SK-N-SH treated with all-trans-retinoic acid at 6 μM for 48 hours (cell line): ENCODE results near the gene ZCCHC7.

Source experiments
- ATAC-seq: fragments of 200-7000 bp; cut with Tn5 transposase; 3 replicates; pipeline ENCODE4 v1.9.1; 2020; ENCODE audit warnings: mild to moderate bottlenecking, moderate library complexity
- ARNTL ChIP-seq: fragments of 450-650 bp; formaldehyde crosslinking; IDR thresholded peaks from 2 replicates; pipeline ENCODE4 v1.5.0; 2020; ENCODE audit warnings: low read depth, mild to moderate bottlenecking, moderate library complexity, borderline replicate concordance
- BACH2 ChIP-seq: fragments of 250-450 bp; sonication (Bioruptor Pico); IDR thresholded peaks from 2 replicates; pipeline ENCODE4 v1.9.0; 2021; ENCODE audit warnings: mild to moderate bottlenecking, borderline replicate concordance
- CSDC2 ChIP-seq: fragments of 250-450 bp; sonication (Bioruptor Pico); IDR thresholded peaks from 2 replicates; pipeline ENCODE4 v1.5.0; 2020; ENCODE audit warnings: mild to moderate bottlenecking, moderate library complexity
- ISL1 ChIP-seq: fragments of 250-450 bp; sonication (Bioruptor Pico); IDR thresholded peaks from 2 replicates; pipeline ENCODE4 v2.1.2; 2022; ENCODE audit warnings: mild to moderate bottlenecking, moderate library complexity
- OSR1 ChIP-seq: fragments of 250-450 bp; sonication (Bioruptor Pico); IDR thresholded peaks from 2 replicates; pipeline ENCODE4 v1.8.0; 2022; ENCODE audit warnings: moderate library complexity, mild to moderate bottlenecking, inconsistent platforms
- PPARA ChIP-seq: fragments of 250-450 bp; sonication (Bioruptor Pico); IDR thresholded peaks from 2 replicates; pipeline ENCODE4 v1.5.0; 2020; ENCODE audit warnings: mild to moderate bottlenecking, borderline replicate concordance
- RARB ChIP-seq: fragments of 250-450 bp; sonication (Bioruptor Pico); IDR thresholded peaks from 2 replicates; pipeline ENCODE4 v1.8.0; 2021; ENCODE audit warnings: mild to moderate bottlenecking, moderate library complexity
- SNAI2 ChIP-seq: fragments of 250-450 bp; sonication (Bioruptor Pico); IDR thresholded peaks from 2 replicates; pipeline ENCODE4 v1.5.0; 2020; ENCODE audit warnings: mild to moderate bottlenecking, moderate library complexity
- TCF4 ChIP-seq: fragments of 250-450 bp; sonication (Bioruptor Pico); IDR thresholded peaks from 2 replicates; pipeline ENCODE4 v1.8.0; 2021; ENCODE audit warnings: mild to moderate bottlenecking, moderate library complexity, borderline replicate concordance
- TOX ChIP-seq: fragments of 250-450 bp; sonication (Bioruptor Pico); IDR thresholded peaks from 2 replicates; pipeline ENCODE4 v1.8.0; 2021; ENCODE audit warnings: mild to moderate bottlenecking, moderate library complexity, borderline replicate concordance
- ZC3H10 ChIP-seq: fragments of 250-450 bp; sonication (Bioruptor Pico); IDR thresholded peaks from 2 replicates; pipeline ENCODE4 v1.5.1; 2021; ENCODE audit warnings: mild to moderate bottlenecking, moderate library complexity
- ZFP3 ChIP-seq: fragments of 250-450 bp; sonication (Bioruptor Pico); IDR thresholded peaks from 2 replicates; pipeline ENCODE4 v1.5.0; 2020; ENCODE audit warnings: mild to moderate bottlenecking, moderate library complexity
- ZNF565 ChIP-seq: fragments of 450-650 bp; formaldehyde crosslinking; conservative IDR thresholded peaks from 2 replicates; pipeline ENCODE4 v1.5.0; 2020; ENCODE audit warnings: low read depth, mild to moderate bottlenecking, moderate library complexity
- ZNF8 ChIP-seq: fragments of 450-650 bp; formaldehyde crosslinking; IDR thresholded peaks from 2 replicates; pipeline ENCODE4 v1.5.0; 2020; ENCODE audit warnings: mild to moderate bottlenecking, moderate library complexity
- TF ChIP-seq, protein P1 (sequence below): fragments of 250-450 bp; sonication (Bioruptor Pico); IDR thresholded peaks from 2 replicates; pipeline ENCODE4 v1.5.0; 2020; ENCODE audit warnings: mild to moderate bottlenecking, moderate library complexity
- TF ChIP-seq, protein P2 (sequence below): fragments of 250-450 bp; sonication (Bioruptor Pico); IDR thresholded peaks from 2 replicates; pipeline ENCODE4 v1.5.1; 2020; ENCODE audit warnings: low read depth, mild to moderate bottlenecking, moderate library complexity
- TF ChIP-seq, protein P3 (sequence below): fragments of 250-450 bp; sonication (Bioruptor Pico); IDR thresholded peaks from 2 replicates; pipeline ENCODE4 v1.5.1; 2021; ENCODE audit warnings: mild to moderate bottlenecking, moderate library complexity
- TF ChIP-seq, protein P4 (sequence below): fragments of 250-450 bp; sonication (Bioruptor Pico); IDR thresholded peaks from 2 replicates; pipeline ENCODE4 v1.8.0; 2021; ENCODE audit warnings: low read depth, mild to moderate bottlenecking, moderate library complexity, borderline replicate concordance
- TF ChIP-seq, protein P5 (sequence below): fragments of 250-450 bp; sonication (Bioruptor Pico); IDR thresholded peaks from 2 replicates; pipeline ENCODE4 v1.8.0; 2020; ENCODE audit warnings: mild to moderate bottlenecking, moderate library complexity, borderline replicate concordance

Gene ZCCHC7

DNA sequence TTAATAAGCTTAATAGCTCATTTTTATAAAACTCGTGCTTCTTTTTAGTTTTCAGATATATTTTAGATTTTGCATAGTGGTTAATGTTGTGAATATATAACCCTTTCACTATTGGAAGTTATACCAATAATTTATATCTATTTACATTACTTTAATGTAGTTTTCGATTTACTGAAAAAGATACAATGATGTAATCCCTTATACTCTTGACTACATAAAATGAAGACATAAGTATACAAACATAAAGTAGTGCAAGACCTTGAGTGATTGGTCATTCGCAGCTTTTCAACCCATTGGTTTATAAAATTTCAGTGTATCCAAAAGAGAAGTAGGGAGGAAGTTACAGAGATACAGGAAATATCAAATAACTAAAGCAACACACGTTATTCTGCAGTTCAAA lies 217.8 kb downstream of the ZCCHC7 start (continued):
- TF ChIP-seq, protein P1, sequence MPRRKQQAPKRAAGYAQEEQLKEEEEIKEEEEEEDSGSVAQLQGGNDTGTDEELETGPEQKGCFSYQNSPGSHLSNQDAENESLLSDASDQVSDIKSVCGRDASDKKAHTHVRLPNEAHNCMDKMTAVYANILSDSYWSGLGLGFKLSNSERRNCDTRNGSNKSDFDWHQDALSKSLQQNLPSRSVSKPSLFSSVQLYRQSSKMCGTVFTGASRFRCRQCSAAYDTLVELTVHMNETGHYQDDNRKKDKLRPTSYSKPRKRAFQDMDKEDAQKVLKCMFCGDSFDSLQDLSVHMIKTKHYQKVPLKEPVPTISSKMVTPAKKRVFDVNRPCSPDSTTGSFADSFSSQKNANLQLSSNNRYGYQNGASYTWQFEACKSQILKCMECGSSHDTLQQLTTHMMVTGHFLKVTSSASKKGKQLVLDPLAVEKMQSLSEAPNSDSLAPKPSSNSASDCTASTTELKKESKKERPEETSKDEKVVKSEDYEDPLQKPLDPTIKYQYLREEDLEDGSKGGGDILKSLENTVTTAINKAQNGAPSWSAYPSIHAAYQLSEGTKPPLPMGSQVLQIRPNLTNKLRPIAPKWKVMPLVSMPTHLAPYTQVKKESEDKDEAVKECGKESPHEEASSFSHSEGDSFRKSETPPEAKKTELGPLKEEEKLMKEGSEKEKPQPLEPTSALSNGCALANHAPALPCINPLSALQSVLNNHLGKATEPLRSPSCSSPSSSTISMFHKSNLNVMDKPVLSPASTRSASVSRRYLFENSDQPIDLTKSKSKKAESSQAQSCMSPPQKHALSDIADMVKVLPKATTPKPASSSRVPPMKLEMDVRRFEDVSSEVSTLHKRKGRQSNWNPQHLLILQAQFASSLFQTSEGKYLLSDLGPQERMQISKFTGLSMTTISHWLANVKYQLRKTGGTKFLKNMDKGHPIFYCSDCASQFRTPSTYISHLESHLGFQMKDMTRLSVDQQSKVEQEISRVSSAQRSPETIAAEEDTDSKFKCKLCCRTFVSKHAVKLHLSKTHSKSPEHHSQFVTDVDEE (CRISPR knock-in tag) = no peak
- TF ChIP-seq ZNF565 (CRISPR knock-in tag) (no peak), BACH2 (CRISPR knock-in tag) (no peak), ZNF8 (CRISPR knock-in tag) (no peak), CSDC2 (CRISPR knock-in tag) (no peak)

DNA sequence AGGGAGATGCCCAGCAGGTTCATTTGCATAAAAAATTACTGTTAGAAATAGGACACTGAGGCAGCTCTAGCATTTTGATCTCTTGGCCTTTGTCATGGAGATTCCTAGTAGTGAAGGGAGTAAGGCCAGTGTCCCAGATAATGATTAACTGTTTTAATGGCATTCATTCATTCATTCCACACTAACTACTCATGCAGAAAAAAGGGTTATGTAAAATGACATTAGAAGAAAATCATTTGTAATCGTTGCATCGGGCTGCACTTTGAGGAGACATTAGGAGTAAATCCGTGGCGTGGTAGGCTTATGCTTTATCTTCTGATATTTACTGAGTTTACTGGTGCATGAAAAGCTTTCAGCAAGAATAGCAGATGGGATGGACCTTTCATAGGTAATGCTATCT lies 219.5 kb downstream of the ZCCHC7 start:
- ATAC-seq = no peak
- TF ChIP-seq, protein P2, sequence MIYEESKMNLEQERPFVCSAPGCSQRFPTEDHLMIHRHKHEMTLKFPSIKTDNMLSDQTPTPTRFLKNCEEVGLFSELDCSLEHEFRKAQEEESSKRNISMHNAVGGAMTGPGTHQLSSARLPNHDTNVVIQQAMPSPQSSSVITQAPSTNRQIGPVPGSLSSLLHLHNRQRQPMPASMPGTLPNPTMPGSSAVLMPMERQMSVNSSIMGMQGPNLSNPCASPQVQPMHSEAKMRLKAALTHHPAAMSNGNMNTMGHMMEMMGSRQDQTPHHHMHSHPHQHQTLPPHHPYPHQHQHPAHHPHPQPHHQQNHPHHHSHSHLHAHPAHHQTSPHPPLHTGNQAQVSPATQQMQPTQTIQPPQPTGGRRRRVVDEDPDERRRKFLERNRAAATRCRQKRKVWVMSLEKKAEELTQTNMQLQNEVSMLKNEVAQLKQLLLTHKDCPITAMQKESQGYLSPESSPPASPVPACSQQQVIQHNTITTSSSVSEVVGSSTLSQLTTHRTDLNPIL (CRISPR knock-in tag) = no peak
- TF ChIP-seq ZNF8 (CRISPR knock-in tag) (no peak), OSR1 (no peak), RARB (CRISPR knock-in tag) (no peak), CSDC2 (CRISPR knock-in tag) (no peak), TOX (no peak), ZNF565 (CRISPR knock-in tag) (no peak), SNAI2 (no peak), TCF4 (CRISPR knock-in tag) (no peak), ARNTL (CRISPR knock-in tag) (no peak), ZC3H10 (no peak), ZFP3 (no peak), BACH2 (CRISPR knock-in tag) (no peak), ISL1 (no peak)
- TF ChIP-seq, protein P1 (CRISPR knock-in tag) = no peak
- TF ChIP-seq, protein P3, sequence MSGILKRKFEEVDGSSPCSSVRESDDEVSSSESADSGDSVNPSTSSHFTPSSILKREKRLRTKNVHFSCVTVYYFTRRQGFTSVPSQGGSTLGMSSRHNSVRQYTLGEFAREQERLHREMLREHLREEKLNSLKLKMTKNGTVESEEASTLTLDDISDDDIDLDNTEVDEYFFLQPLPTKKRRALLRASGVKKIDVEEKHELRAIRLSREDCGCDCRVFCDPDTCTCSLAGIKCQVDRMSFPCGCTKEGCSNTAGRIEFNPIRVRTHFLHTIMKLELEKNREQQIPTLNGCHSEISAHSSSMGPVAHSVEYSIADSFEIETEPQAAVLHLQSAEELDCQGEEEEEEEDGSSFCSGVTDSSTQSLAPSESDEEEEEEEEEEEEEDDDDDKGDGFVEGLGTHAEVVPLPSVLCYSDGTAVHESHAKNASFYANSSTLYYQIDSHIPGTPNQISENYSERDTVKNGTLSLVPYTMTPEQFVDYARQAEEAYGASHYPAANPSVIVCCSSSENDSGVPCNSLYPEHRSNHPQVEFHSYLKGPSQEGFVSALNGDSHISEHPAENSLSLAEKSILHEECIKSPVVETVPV (CRISPR knock-in tag) = no peak
- TF ChIP-seq, protein P4, sequence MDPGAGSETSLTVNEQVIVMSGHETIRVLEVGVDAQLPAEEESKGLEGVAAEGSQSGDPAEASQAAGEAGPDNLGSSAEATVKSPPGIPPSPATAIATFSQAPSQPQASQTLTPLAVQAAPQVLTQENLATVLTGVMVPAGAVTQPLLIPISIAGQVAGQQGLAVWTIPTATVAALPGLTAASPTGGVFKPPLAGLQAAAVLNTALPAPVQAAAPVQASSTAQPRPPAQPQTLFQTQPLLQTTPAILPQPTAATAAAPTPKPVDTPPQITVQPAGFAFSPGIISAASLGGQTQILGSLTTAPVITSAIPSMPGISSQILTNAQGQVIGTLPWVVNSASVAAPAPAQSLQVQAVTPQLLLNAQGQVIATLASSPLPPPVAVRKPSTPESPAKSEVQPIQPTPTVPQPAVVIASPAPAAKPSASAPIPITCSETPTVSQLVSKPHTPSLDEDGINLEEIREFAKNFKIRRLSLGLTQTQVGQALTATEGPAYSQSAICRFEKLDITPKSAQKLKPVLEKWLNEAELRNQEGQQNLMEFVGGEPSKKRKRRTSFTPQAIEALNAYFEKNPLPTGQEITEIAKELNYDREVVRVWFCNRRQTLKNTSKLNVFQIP (CRISPR knock-in tag) = no peak
- TF ChIP-seq, protein P5, sequence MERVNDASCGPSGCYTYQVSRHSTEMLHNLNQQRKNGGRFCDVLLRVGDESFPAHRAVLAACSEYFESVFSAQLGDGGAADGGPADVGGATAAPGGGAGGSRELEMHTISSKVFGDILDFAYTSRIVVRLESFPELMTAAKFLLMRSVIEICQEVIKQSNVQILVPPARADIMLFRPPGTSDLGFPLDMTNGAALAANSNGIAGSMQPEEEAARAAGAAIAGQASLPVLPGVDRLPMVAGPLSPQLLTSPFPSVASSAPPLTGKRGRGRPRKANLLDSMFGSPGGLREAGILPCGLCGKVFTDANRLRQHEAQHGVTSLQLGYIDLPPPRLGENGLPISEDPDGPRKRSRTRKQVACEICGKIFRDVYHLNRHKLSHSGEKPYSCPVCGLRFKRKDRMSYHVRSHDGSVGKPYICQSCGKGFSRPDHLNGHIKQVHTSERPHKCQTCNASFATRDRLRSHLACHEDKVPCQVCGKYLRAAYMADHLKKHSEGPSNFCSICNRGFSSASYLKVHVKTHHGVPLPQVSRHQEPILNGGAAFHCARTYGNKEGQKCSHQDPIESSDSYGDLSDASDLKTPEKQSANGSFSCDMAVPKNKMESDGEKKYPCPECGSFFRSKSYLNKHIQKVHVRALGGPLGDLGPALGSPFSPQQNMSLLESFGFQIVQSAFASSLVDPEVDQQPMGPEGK (CRISPR knock-in tag) = no peak

DNA sequence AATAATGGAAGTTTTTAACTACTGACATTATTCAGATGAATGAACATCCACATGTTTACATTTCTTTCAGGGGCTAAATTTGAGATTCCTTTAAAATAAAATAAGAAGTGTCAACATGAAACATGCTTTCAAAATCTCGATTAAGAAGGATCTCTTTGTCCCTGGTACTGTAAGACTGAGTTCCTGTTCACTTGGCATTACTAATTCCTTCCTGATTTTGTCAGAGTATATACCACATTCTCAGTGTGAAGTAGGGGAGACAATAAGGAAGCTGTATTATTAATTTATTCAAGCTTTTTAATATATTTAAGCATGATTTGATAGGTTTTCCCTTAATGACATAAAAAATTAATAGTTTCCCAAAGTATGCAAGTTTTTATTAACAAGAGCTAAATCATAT lies 220.6 kb downstream of the ZCCHC7 start:
- no peak for ATAC-seq
- no peak for TF ChIP-seq SNAI2
- no peak for TF ChIP-seq TCF4 (CRISPR knock-in tag)
- no peak for TF ChIP-seq ZFP3
- TF ChIP-seq, protein P5 (CRISPR knock-in tag) = no peak
- TF ChIP-seq PPARA = no peak
- TF ChIP-seq ISL1 = no peak
- TF ChIP-seq ZNF8 (CRISPR knock-in tag) = no peak
- TF ChIP-seq, protein P2 (CRISPR knock-in tag) = no peak
